SHP77 treated with DMSO at 0.1 percent for 48 hours (cell line): Measurements from ENCODE around the gene ANO1.

ENCODE experiments used
- DNase-seq: peaks from one replicate; lab custom pipeline; 2025; lab: John Stamatoyannopoulos, UW

ANO1 gene

GRCh38 chr11:70072861-70073755 lies 5.0 kb upstream of the ANO1 start:
- DNase-seq: no peak

DNA sequence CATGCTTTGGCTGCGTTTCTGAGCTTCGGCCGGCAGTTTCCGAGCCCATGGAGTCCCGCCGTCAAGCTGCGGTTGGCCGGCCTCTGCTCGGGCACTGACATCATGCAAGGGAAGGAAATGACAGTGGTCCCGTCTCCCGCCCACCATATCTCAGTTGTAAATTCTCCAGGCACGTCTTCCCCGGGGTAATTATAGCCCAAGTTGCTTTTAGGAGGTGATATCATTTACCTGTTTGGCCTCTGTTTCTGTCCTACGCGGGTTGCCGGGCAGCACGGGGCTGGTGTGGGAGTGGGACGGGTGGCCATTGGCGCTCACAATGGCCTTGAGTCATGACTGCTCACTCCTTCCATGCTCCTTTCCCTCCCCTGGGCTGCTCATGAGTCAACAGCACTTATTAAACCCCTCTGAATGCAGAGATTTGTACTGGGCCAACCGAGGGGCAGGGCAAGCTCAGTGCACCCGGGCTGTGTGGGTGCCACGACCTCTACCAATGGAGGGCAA lies 4.2 kb upstream of the ANO1 start:
- DNase-seq: no peak

GRCh38 chr11:70074746-70075145 lies 3.4 kb upstream of the ANO1 start:
- no peak for DNase-seq

- no peak for DNase-seq
Observed at GRCh38 chr11:70075836-70076235, 2.3 kb upstream of the ANO1 start.

DNA sequence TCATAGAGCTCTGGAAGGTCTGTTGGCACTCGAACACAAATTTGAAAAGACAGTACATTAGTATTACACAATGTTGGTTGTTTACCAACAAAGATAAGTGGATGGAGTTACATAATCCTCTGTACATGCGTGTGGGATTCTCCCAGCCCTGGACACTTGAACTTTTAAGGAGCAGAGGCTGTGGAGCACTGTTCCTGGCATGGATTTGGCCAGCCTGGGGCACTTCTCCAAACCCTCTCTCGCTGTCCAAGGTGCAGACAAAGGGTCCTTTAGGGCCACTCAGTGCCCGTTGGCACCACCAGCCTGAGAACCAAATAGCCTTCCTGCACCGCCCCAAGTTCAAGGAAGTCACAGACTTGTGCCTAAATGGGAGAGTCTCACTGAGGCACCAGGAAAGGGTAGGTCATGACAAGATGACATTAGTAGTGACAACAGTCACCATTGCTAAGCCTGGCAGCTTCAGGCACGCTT lies 1.6 kb upstream of the ANO1 start:
- no peak for DNase-seq

DNA sequence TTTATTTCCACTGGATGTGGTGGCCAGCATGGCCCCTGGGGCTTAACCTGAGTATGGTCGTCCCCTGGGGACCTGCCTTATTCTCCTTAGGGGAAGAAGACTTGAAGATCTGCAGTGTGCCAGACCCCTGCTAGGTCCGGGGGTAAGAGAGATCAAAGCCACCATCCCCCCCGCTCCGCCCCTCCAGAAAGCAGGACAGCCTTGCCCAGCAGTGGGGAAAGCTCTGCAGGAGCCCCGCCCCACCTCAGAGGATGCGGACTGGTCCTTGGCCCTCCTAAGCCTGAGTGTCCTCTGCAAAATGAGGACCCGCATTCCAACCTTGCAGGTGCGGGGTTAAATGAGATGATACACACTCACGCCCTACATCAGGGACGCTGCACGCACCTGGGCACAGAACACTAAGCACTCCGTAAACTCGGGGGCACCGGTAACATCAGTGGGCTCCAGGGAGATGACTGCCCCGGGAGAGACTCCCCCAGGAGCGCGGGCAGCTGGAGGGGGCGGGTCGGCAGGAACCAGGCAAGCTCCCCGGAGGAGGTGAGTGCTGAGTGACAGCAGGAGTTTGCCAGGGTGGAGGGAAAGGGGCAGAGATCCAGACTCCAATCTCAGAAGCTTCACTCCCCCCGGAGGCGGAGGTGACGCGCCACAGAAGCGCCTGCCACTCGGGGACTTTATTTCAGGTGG lies 564 bp upstream of the ANO1 start:
- no peak for DNase-seq

DNA sequence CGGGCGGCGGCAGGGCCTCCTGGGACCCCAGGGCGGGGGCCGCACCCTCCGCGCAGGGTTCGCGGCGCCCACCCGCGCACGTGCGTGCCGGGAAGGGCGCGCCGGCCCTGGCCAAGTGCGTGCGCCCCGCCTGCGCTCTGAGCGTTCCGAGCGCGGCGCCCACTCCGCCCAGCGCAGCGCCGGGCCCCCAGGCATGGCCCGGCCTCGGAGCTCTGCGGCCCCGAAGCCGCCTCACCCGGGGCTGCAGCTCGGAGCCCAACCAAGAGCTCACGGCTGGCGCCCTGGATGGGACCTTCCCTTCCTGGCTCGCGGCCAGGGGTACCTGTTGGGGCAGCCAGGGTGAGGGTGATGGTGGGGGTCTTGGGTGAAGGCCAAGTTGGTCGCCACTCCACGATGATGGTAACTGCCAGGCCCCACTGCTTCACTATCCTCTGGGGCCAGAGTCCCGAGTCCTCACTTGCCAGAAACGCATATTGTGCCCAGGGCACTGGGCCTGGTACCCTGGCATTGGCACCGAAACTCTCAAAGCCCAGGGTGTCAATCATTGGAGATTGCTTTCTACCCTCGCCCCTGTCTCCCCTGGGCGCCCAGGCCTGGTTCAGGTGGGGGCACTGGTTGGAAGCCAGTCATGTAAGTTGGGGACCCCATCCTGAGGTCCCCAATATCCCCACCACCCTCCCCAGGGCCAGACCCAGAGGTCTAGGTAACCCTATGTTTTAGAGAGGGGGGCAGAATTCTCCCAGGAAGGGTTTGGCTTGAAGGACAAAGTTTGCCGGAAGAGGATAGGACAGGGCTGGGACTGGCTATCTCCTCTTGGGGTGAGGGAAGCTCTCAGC lies 882 bp downstream of the ANO1 start:
- no peak for DNase-seq

DNA sequence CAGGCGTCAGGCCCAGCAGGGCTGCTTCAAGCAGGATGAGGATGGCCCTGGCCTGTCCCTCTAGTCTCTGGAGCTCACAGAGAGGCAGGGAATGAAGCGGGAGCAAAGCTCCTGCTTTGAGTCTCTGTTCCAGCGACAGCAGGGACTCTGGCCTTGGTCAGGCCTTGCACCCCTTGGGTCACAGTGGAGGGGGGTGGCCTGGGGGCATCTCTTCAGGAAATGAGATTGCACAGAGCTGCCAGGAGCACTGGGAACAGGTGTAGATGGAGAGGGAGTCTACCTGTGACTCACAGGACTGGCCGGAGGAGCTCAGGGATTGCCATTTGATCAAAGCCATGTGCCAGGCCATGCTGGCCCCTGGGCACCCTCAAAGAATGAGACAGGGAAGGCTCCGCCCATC lies 1.6 kb downstream of the ANO1 start:
- no peak for DNase-seq

GRCh38 chr11:70080763-70081162 lies 2.6 kb downstream of the ANO1 start:
- DNase-seq: no peak

- DNase-seq: no peak
Observed at GRCh38 chr11:70082829-70083228, 4.7 kb downstream of the ANO1 start.

GRCh38 chr11:70084046-70084984 lies 6.2 kb downstream of the ANO1 start:
- no peak for DNase-seq

DNA sequence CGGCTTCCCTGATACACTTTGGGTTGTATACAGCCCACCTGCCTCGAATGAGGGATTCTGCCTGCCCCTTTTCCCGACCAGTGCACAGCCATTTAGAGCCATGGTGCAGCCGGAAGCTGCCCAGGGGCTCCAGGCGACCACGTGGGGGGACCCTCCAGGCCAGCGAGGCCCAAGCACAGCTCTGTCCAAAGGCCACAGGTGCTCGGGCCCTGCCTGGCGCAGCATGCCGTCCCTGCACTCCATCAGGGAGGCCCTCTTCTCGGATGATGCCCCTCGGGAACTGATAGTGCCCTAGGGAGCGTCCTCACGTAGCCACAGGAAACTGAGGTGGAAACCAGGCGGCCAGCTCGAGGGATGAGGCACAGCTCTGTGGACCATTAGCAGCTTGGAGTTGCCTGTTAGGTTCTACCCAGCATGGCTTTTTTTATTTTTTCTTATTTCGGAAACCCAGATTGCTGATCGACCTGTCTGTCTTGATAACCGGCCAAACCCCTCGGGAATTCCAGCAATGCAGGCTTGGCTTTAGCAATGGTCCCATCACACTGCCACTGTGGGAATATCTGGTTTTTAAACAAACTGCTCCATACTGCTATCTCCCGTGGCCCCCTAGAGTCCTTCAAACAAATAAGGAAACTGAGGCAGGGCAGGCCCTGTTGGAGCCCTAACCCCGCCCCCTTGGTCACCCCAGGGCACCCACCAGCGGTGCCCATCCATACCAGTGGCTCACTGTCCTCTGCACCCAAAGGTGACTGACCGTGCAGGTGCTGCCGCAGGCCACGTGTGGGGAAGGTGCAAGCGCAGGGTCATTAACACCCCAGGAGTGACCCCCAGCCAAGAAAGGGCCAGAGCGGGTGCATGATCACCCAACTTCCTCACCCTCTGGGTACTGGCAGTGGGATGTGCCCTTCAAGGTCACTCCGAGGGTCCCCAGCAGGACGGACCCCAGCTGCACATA lies 8.0 kb downstream of the ANO1 start:
- DNase-seq: no peak

DNA sequence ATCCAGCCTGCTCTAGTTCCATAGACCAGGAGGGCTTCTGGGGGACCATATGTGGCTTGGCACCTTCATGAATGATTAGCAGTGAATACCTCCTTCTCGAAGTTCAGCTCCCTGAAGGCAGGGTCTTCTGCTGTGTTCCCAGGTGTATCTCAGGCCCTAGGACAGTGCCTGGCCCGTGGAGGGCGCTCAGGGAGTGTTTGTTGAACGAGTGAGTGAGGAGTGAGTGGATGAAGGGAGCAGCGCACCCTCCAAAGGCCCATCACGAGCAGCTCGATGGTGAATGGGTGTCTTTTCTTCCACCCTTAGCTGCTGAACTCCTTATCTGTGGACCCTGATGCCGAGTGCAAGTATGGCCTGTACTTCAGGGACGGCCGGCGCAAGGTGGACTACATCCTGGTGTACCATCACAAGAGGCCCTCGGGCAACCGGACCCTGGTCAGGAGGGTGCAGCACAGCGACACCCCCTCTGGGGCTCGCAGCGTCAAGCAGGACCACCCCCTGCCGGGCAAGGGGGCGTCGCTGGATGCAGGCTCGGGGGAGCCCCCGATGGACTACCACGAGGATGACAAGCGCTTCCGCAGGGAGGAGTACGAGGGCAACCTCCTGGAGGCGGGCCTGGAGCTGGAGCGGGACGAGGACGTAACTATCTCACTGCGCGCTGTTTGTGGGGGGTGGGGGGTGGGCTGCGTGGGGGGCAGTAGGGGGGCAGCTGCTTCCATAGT lies 9.5 kb downstream of the ANO1 start:
- DNase-seq: no peak

- DNase-seq: no peak
Observed at GRCh38 chr11:70088735-70089250, 10.7 kb downstream of the ANO1 start.

- no peak for DNase-seq
Observed at GRCh38 chr11:70089631-70090030, 11.5 kb downstream of the ANO1 start.

DNA sequence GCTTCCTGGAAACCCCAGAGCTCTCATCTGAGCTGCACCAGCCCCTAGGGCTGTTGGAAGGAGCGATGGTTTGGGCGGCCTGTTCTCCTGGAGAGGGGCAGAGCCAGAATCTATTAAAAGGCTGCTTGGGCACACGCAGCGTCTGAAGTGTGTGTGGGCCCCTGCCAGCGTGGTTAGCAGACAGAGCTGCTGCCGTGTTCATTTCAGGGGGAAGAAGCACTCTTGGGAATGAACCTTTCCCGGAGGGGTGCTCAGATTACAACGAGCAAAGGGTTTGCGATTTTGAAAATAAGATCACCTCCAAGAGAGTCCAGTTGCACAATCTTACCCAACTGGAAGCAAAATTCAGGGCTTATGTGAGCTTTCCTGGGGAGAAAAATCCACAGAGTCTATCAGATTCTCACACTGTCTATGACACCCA lies 12.9 kb downstream of the ANO1 start:
- no peak for DNase-seq

DNA sequence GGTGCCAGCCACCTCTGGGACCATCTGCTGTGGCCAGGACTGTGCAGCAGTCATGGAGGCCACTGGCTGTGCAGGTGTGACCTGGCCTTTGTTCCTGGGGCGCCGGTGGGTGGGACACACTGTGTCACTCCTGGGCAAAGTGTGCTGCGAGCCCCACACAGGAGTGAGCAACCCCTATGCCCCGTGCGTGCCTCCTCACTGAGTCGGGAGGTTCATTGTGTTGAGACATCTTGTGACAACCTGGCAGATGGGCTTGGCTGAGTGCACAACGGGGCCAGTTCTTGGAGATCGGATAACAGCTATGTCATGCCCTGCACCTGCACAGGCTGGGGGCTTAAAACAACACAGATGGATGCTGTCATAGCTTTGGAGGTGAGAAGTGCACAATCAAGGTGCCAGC lies 13.5 kb downstream of the ANO1 start:
- DNase-seq: no peak

- DNase-seq: no peak
Observed at GRCh38 chr11:70092959-70093715, 15.0 kb downstream of the ANO1 start.
